Measurements from ENCODE around the gene SRC. TPM values are rescaled to one million over a fixed set of nuclear protein-coding genes. Genes with fewer than 3 reads are reported as not detected.

Gene SRC
- total and polyA plus RNA-seq, 2 donors (not counting 3 experiments of a cell fraction or from before 2014, with no cell fraction given) = 22.6 to 29.4 TPM

- no peak for FAIRE-seq
- peaks cover 13% of the 10 kb centered on the region for H3K4me1 ChIP-seq (ENCODE audit: control insufficient read depth, extremely low read depth, insufficient read depth, low read length)
- POLR2A ChIA-PET = no interaction called here
Observed at GRCh38 chr20:37397076-37397953, 51.4 kb downstream of the SRC start.

GRCh38 chr20:37397954-37398749 lies 52.2 kb downstream of the SRC start:
- dilution Hi-C loops (cut with MboI; ENCODE audit: extremely low pct_ligation_motif_present, low sequenced_read_pairs) = loop anchor here (10.0 kb wide), 1 partner anchor 117 kb away; no protein-coding TSS in a partner anchor
- no TSS peak for BruUV-seq (replicated peaks)
- H4K20me1 ChIP-seq (replicated peaks; ENCODE audit: control insufficient read depth, extremely low read depth, insufficient read depth, low read length) = no peaks in the 10 kb centered on the region
- ChIA-PET CTCF (interaction anchor here (0.9 to 1.4 kb wide), 2 partner anchors 8 to 135 kb away, joined by 3 read pairs; no protein-coding TSS in a partner anchor), POLR2A (no interaction called here)
- H3K4me2 ChIP-seq (ENCODE audit: insufficient read depth, low read length) = no peak overlapping the region
- DNase-seq (ENCODE audit: low read depth, low spot score) = no peak
- no peaks in the 10 kb centered on the region for H3K9me1 ChIP-seq (replicated peaks; ENCODE audit: control insufficient read depth, extremely low read depth, insufficient read depth, low read length)
- no peaks in the 10 kb centered on the region for H3K27me3 ChIP-seq (ENCODE audit: control insufficient read depth in 2 of 2, insufficient read depth in 2 of 2, low read length in 2 of 2)
- TF ChIP-seq MYC (IDR thresholded peaks at IDR 0.05; ENCODE audit: low read depth, low read length) (no peak), FOS (IDR thresholded peaks at IDR 0.05; ENCODE audit: borderline replicate concordance, insufficient read depth, low read length) (no peak), MAX (IDR thresholded peaks at IDR 0.05; ENCODE audit: insufficient read depth, insufficient read length) (no peak)
- no peak overlapping the region for H3K27ac ChIP-seq (ENCODE audit: insufficient read depth, low read depth, low read length)
- peaks cover 0 to 24% of the 10 kb centered on the region in 2 experiments for H3K36me3 ChIP-seq (ENCODE audit: control insufficient read depth in 2 of 2, extremely low read depth in 1 of 2, insufficient read depth in 2 of 2, low read length in 2 of 2)
- H2AFZ ChIP-seq (ENCODE audit: low read depth, low read length) = no peak overlapping the region
- no peaks in the 10 kb centered on the region for H3K79me2 ChIP-seq (ENCODE audit: control insufficient read depth, insufficient read depth, low read length)
- H3K9me3 ChIP-seq (replicated peaks; ENCODE audit: control insufficient read depth, insufficient read depth, low read length) = no peaks in the 10 kb centered on the region
- H3K4me1 ChIP-seq (ENCODE audit: control insufficient read depth, extremely low read depth, insufficient read depth, low read length) = peaks cover 13% of the 10 kb centered on the region
- no peak overlapping the region for H3K4me3 ChIP-seq (replicated peaks in 1 of 3; ENCODE audit: insufficient read depth in 1 of 3, low read depth in 1 of 3, low read length in 3 of 3)
- no peak for FAIRE-seq
- intact Hi-C loops (cut with micrococcal nuclease) = no loop called here
- H3K9ac ChIP-seq (replicated peaks; ENCODE audit: extremely low read depth, insufficient read depth, low read length) = no peak overlapping the region

More at GRCh38 chr20:37397076-37397953, 51.4 kb downstream of the SRC start:
- Histone ChIP-seq H3K27ac (ENCODE audit: insufficient read depth, low read depth, low read length) (no peak overlapping the region), H3K4me3 (replicated peaks in 1 of 3; ENCODE audit: insufficient read depth in 1 of 3, low read depth in 1 of 3, low read length in 3 of 3) (no peak overlapping the region), H3K9me3 (replicated peaks; ENCODE audit: control insufficient read depth, insufficient read depth, low read length) (no peaks in the 10 kb centered on the region), H4K20me1 (replicated peaks; ENCODE audit: control insufficient read depth, extremely low read depth, insufficient read depth, low read length) (no peaks in the 10 kb centered on the region), H3K9me1 (replicated peaks; ENCODE audit: control insufficient read depth, extremely low read depth, insufficient read depth, low read length) (no peaks in the 10 kb centered on the region), H3K36me3 (ENCODE audit: control insufficient read depth in 2 of 2, extremely low read depth in 1 of 2, insufficient read depth in 2 of 2, low read length in 2 of 2) (peaks cover 0 to 19% of the 10 kb centered on the region in 2 experiments), H3K9ac (replicated peaks; ENCODE audit: extremely low read depth, insufficient read depth, low read length) (no peak overlapping the region), H3K79me2 (ENCODE audit: control insufficient read depth, insufficient read depth, low read length) (no peaks in the 10 kb centered on the region), H3K27me3 (ENCODE audit: control insufficient read depth in 2 of 2, insufficient read depth in 2 of 2, low read length in 2 of 2) (no peaks in the 10 kb centered on the region), H3K4me2 (ENCODE audit: insufficient read depth, low read length) (no peak overlapping the region), H2AFZ (ENCODE audit: low read depth, low read length) (no peak overlapping the region)
- TF ChIP-seq MYC (IDR thresholded peaks at IDR 0.05; ENCODE audit: low read depth, low read length) (no peak), POLR2AphosphoS5 (IDR thresholded peaks at IDR 0.05; ENCODE audit: insufficient read depth, low read depth, low read length) (no peak), FOS (IDR thresholded peaks at IDR 0.05; ENCODE audit: borderline replicate concordance, insufficient read depth, low read length) (no peak), MAX (IDR thresholded peaks at IDR 0.05; ENCODE audit: insufficient read depth, insufficient read length) (no peak), POLR2A (IDR thresholded peaks at IDR 0.05; ENCODE audit: low read depth, low read length) (no peak)
- dilution Hi-C loops (cut with MboI; ENCODE audit: extremely low pct_ligation_motif_present, low sequenced_read_pairs) = loop anchor here (10.0 kb wide), 1 partner anchor 117 kb away; no protein-coding TSS in a partner anchor
- BruUV-seq (replicated peaks) = no TSS peak
- CTCF ChIA-PET = interaction anchor here (0.9 to 1.6 kb wide), 2 partner anchors 18 to 136 kb away, joined by 3 to 5 read pairs; no protein-coding TSS in a partner anchor
- DNase-seq (ENCODE audit: low read depth, low spot score) = no peak
- intact Hi-C loops (cut with micrococcal nuclease) = no loop called here

Measured in endothelial cell of umbilical vein (primary cell).